ENCODE measurements around the gene HESX1.
A peak's percentile ranks its signal among the peaks of the same experiment; 100 is the strongest.

HESX1 gene

DNA sequence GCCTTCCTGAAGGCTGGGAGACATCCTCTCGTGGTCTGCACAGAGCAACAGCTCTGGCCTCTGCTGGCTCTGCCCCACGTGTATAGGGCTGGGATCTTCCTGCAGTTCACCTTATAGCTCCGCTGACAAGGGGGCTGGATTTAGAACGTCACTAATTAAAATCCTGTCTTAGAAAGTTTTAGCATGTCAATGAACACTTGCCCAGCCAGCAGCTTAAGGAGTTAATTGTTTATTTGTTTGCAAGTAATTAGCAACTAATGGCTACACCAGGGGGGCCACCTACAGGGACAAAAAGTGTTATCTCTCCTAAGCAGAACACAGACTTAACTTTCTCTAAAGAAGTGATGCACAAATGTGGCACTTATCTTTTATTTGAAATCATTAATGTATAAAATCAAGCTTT lies at the start of gene HESX1:
Gene HESX1, minus strand, starts transcription at position 84 of the 403 bp plus-strand sequence. Its CDS starts 60 bp downstream, at position 24.
- DNase-seq (ENCODE audit: low read depth) = no peak
- TF ChIP-seq, protein P1, sequence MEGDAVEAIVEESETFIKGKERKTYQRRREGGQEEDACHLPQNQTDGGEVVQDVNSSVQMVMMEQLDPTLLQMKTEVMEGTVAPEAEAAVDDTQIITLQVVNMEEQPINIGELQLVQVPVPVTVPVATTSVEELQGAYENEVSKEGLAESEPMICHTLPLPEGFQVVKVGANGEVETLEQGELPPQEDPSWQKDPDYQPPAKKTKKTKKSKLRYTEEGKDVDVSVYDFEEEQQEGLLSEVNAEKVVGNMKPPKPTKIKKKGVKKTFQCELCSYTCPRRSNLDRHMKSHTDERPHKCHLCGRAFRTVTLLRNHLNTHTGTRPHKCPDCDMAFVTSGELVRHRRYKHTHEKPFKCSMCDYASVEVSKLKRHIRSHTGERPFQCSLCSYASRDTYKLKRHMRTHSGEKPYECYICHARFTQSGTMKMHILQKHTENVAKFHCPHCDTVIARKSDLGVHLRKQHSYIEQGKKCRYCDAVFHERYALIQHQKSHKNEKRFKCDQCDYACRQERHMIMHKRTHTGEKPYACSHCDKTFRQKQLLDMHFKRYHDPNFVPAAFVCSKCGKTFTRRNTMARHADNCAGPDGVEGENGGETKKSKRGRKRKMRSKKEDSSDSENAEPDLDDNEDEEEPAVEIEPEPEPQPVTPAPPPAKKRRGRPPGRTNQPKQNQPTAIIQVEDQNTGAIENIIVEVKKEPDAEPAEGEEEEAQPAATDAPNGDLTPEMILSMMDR (conservative IDR thresholded peaks at IDR 0.05; ENCODE audit: control insufficient read depth, insufficient read depth, low read depth, low read length) = no peak
- no peak within 1 kb of the TSS for H3K4me3 ChIP-seq (ENCODE audit: control insufficient read depth, low read depth, low read length)

DNA sequence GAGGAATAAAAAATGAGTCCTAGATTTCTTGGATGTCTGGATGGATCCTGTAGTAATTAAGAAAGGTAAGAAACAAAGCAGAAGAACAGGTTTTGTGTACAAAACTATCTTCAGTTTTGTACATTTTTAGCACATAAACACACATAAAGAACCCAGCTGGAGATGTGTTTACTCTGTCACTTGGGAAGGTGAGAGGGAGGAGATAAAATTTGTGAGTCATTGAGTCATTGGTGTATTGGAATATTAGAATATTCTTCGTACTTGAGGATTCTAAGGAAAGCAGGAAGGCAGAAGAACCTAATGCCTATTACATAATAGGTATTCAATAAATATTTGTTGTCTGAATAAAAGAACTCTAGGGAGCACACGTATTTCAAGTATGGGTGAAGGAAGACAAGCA lies 45.2 kb upstream of the HESX1 start:
- H3K4me3 ChIP-seq (ENCODE audit: control insufficient read depth, low read depth, low read length) = no peak overlapping the region
- TF ChIP-seq, protein P1 (conservative IDR thresholded peaks at IDR 0.05; ENCODE audit: control insufficient read depth, insufficient read depth, low read depth, low read length) = no peak
- no peak for DNase-seq (ENCODE audit: low read depth)

DNA sequence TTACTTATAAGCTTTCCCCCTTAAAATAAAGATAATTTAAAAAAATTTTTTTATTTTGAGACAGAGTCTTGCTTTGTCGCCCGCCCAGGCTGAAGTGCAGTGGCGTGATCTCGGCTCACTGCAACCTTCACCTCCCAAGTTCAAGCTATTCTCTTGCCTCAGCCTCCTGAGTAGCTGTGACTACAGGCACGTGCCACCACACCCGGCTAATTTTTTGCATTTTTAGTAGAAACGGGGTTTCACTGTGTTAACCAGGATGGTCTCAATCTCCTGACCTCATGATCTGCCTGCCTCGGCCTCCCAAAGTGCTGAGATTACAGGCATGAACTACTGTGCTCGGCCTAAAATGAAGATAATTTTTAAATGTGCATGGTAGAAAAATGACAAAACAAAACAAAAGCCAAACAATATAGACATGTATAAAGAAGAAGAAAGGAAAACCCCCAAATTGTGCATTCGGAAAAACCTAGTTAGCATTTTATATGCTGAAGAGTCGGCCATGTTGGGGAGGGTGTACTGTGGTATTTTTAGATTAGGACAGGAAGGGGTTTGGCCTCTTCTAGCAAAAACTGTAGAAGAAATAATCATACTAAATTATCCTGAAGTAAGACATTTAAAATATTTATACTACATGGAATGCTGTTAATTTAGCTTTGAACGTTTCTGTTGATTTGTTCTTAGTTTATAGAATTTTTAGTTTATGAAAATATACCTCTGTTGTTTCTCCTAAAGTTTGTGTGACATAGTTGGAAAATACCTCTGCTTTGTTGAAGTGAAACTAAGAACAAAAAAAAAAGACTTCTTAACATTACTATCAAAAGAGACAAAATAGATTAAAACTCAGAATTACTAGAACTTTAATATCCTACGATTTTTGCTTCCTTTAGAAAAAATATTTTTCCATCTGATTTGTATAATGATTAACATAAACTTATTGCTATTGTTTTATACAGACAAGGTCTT lies 35.1 kb upstream of the HESX1 start:
- DNase-seq (ENCODE audit: low read depth) = no peak
- TF ChIP-seq, protein P1 (conservative IDR thresholded peaks at IDR 0.05; ENCODE audit: control insufficient read depth, insufficient read depth, low read depth, low read length) = no peak
- no peak overlapping the region for H3K4me3 ChIP-seq (ENCODE audit: control insufficient read depth, low read depth, low read length)

DNA sequence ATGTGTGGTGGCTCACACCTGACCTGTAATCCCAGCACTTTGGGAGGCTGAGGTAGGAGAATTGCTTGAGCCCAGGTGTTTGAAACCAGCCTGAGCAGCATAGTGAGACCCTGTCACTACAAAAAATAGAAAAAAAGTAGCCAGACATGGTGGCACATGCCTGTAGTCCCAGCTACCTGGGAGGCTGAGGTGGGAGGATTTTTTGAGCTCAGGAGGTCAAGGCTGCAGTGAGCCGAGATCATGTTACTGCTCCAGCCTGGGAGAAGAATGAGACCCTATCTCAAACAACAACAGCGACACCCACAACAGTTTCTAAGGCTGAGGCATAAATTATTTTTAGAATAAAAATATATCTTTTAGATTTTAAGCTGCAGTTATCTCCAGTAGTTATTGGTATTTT lies 34.0 kb upstream of the HESX1 start:
- no peak overlapping the region for H3K4me3 ChIP-seq (ENCODE audit: control insufficient read depth, low read depth, low read length)
- TF ChIP-seq, protein P1 (conservative IDR thresholded peaks at IDR 0.05; ENCODE audit: control insufficient read depth, insufficient read depth, low read depth, low read length) = no peak
- no peak for DNase-seq (ENCODE audit: low read depth)

DNA sequence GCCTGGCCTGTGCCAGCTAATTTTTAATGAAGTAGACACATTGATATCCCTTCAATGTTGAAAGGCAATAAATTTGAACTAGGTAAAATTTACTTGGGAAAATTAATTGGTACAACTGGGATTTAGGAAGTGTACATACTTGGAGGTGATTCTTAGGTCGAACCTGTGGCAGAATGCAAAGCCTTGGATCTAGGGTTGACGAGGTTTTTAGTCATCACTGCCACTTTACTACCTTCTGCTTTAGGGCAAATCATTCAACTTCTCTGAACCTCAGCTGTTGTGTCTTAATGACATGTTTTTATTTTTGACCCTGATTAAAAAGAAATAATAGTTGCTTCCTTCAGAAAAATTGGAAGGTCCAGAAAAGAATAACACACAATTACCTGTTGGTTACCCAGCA lies 30.2 kb upstream of the HESX1 start:
- TF ChIP-seq, protein P1 (conservative IDR thresholded peaks at IDR 0.05; ENCODE audit: control insufficient read depth, insufficient read depth, low read depth, low read length) = no peak
- no peak overlapping the region for H3K4me3 ChIP-seq (ENCODE audit: control insufficient read depth, low read depth, low read length)
- DNase-seq (ENCODE audit: low read depth) = no peak

DNA sequence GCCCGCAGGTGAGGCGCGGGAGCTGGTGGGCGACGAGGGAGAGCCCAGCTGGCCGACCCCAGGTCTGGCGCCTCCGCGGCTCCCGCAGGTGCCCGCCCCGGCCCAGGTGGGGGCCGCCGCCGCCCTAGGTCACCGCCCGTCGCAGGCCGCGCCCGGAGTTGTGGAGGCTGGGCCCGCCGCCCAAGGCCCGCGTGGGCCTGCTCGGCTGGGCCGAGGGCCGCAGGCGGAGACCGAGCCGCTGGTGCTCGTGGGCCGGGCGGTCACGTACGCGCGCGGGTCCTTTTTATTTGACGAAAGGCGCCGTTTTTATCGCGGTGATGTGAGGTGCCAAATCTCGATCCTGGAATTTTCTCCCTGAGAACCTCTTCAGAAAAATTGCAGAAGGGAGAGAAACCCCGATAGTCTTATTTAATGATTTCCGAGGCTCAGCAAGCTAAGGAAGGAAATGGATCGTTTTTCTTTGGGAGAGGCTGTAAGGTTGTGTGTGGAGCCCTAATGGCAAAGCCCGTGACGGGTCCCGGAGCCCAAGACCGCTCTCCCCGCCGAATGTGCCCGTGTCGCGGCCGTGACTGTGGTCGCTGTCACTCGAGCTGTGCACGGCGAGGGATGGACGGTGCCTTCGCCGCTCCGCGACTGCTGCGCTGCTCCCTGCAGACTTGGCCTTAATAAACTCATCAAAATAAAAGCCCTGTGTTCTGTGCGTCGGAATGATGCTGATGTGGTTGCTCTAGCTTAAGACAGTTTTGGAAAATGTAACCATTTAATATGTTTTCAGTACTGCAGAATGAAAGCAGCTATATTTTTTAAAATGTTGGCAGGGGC lies 28.4 kb upstream of the HESX1 start:
- DNase-seq (ENCODE audit: low read depth) = peak; percentile 59
- TF ChIP-seq, protein P1 (conservative IDR thresholded peaks at IDR 0.05; ENCODE audit: control insufficient read depth, insufficient read depth, low read depth, low read length) = no peak
- H3K4me3 ChIP-seq (ENCODE audit: control insufficient read depth, low read depth, low read length) = peak overlapping the region; percentile 89

All from fibroblast of mammary gland (primary cell).